ENCODE results near the gene LARP1. TPM values are rescaled to one million over a fixed set of nuclear protein-coding genes. Genes with fewer than 3 reads are reported as not detected.

Gene LARP1
- total RNA-seq: 71.8 and 91.0 TPM in 2 replicates

DNA sequence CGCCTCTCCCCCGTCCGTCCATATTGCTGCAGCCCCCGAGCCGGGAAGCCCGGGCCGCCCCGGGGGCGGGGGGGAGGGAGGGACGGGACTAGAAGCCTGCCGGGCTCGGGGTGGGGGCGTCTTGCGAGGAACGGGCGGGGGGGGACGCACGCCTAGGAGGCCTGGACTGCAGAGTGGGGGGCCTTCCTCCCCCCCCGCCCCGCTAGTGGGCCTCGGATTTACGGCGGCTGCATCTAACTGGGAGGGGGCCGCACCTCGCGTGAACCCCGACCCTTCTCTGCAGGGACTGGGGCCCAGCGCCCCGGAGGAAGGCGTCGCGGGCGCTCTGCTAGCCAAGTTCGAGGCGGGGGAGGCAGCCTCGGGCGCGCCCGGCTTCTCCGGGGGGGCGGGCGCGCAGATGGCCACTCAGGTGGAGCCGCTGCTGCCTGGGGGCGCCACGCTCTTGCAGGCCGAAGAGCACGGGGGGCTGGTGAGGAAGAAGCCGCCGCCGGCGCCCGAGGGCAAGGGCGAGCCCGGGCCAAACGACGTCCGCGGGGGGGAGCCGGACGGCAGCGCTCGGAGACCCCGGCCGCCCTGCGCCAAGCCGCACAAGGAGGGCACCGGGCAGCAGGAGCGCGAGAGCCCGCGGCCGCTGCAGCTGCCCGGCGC is at the start of gene LARP1:
Gene LARP1 (plus strand): TSS at position 17 of the 648 bp plus-strand sequence. CDS start 381 bp downstream, at position 398.

DNA sequence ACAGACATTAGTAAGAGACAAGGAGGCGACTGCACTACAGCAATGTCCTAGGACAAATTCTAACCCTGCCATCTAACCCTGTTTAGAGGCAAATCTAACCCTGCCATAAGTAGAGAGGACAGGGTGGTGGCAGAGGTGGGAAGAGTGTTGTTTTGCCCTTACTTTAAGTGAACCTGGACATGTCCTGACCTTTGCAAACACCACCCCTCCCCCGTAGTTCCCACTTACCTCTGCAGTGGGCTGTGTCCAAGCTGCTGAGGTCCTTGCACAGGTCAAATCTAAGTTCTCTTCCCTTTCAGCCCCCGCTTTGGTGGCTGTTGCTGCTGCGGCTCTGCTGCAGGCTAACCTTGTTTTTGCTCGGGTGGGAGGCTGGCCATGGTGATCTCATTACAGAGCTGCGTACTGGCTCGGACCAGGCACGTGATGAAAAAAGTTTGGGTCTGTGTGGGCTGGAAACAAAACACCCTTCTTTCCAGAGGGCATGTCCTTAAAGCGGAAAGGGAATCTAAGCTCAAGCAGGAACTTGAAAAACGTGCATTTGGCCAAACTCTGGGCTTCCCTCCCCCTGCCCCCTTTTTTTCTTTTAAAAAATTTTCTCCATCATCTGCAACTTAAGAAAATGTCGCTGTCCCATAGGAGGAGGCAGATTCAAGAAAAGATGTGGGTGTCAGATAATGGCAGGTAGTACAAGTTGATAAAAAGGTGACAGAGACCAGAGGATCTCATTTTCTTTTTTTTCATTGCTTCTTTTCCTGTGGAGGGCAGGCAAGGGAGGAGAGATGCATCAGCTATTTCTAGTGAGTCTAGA is 95.3 kb downstream of the LARP1 start, which contains the start of gene FAXDC2:
Gene FAXDC2 (minus strand): TSS at position 349 of the 808 bp plus-strand sequence. CDS start 12,425 bp downstream, outside the sequence.

GRCh38 chr5:154858297-154858971 is 103.3 kb downstream of the LARP1 start, which contains the start of gene CNOT8:
TSS of gene CNOT8 (plus strand) at chr5:154858627. CDS start at chr5:154863279, 4,652 bp downstream.

Small RNAs within 50 kb of the gene (small RNA-seq; reads per million reads assigned to genes)
- gene MIR378H (not detected), gene RF00019 (not detected)

Other genes starting within 250 kb of the LARP1 start
- gene FAXDC2, start 95.2 kb downstream of the LARP1 start, total RNA-seq: 8.6 and 8.7 TPM in 2 replicates
- gene CNOT8, start 103.2 kb downstream of the LARP1 start, total RNA-seq: 40.8 and 42.5 TPM in 2 replicates
- 11.4 and 13.9 TPM in 2 replicates for gene GEMIN5, start 182.8 kb downstream of the LARP1 start, total RNA-seq
- gene MRPL22, start 185.7 kb downstream of the LARP1 start, total RNA-seq: 9.1 and 9.8 TPM in 2 replicates